Upper lobe of left lung (tissue), 4 donors: Measurements from ENCODE around the gene NOP9.

Source experiments
- CTCF ChIP-seq, 6 experiments: fragments of 450-650 bp in 4 of 6; fragments of 200-600 bp in 2 of 6; sonication (generic) in 2 of 6; IDR thresholded peaks; one replicate each; pipeline ENCODE4 v1.5.1; 2016 to 2019; ENCODE audit warnings: antibody characterized with exemption in 6 of 6
- POLR2A ChIP-seq, 4 donors: fragments of 450-650 bp; IDR thresholded peaks; one replicate each; pipeline ENCODE4 v1.5.1; 2016 to 2017; ENCODE audit warnings: antibody characterized with exemption in 4 of 4, mild to moderate bottlenecking in 2 of 4

- no peak for TF ChIP-seq CTCF (IDR thresholded peaks at IDR 0.05)
- TF ChIP-seq POLR2A (IDR thresholded peaks at IDR 0.05) = no peak
Measured at GRCh38 chr14:24262821-24263733, 36.6 kb upstream of the NOP9 start, which contains the start of gene TGM1.
